ENCODE data around the gene PPP1R9A.

The PPP1R9A gene

DNA sequence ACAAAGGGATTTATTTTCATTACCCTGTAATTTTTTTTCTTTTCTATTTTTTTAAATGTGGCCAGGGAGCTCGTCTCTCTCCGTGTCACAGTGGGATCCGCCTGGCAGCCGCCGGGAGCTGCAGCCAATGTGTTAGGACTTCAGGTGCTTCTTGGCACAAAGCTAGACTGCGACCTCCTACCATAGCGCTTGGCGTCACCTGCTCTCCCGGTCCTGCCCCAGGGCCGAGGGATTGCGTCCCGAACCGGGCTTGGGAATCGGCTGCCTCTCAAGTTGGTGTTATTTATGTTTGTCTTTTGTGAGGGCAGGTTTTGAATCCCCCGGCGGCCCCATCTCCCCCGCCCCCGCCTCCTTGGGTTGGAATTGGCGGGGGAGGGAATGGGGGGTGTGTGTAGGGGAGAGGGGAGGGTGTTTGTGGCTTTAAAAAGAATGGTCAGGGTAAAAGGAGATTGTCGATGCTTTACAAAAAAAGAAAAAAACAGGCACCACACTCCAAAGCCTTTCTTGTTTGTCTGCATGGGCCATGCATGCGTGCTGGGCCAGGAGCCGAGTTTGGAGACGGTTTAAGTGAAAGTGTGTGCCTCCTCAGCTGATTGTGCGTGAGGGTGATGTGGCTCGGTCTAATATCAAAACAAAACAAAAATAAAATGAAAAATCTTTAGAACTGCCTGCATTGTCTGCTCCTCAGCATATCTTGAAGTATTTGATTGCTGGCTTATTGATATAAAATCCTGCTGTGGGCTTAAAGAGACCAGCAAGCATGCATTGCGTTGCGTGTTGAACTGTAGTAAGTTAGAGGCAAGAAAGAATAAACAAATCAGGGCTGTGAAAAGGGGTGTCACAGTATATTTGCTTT, 1.2 kb downstream of the PPP1R9A start:
- Histone ChIP-seq H3K9me2 (replicated peaks; ENCODE audit: control insufficient read depth, low read length) (no peaks in the 10 kb centered on the region), H3K27me3 (ENCODE audit: control insufficient read depth, low read length) (no peaks in the 10 kb centered on the region), H3K4me3 (ENCODE audit: low read length) (no peak overlapping the region), H3K79me2 (ENCODE audit: control insufficient read depth, low read length) (no peaks in the 10 kb centered on the region), H4K20me1 (ENCODE audit: control insufficient read depth, insufficient read depth, low read depth, low read length) (no peaks in the 10 kb centered on the region), H3K9me3 (ENCODE audit: control insufficient read depth, insufficient read depth, low read length) (no peaks in the 10 kb centered on the region), H3K27ac (ENCODE audit: low read depth, low read length) (no peak overlapping the region), H3K36me3 (ENCODE audit: control insufficient read depth, low read length) (no peaks in the 10 kb centered on the region), H3K4me2 (ENCODE audit: low read length) (no peak overlapping the region), H3F3A (ENCODE audit: control insufficient read depth, insufficient read depth) (no peaks in the 10 kb centered on the region), H3K4me1 (ENCODE audit: control insufficient read depth, low read length) (no peaks in the 10 kb centered on the region)
- TF ChIP-seq EZH2phosphoT487 (IDR thresholded peaks at IDR 0.05; ENCODE audit: borderline replicate concordance, low read length) = no peak
- TF ChIP-seq CTCF (IDR thresholded peaks at IDR 0.05; ENCODE audit: low read depth, low read length, poor library complexity, severe bottlenecking) = no peak

DNA sequence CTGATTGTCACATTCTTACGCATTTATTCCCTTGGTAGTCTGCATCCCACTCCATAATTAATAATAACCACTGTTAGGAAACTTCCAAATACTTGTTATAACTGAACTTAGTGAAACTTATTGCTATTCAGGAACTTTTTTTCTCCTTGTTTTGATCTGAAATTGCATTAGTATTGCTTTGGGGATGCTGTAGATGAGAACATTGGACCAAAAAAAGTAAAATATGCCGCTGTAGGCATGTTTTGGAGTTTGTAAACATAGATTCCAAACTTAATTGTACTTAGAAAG, 1.7 kb downstream of the PPP1R9A start:
- no peaks in the 10 kb centered on the region for H3K9me3 ChIP-seq (ENCODE audit: control insufficient read depth, insufficient read depth, low read length)
- no peaks in the 10 kb centered on the region for H3K4me1 ChIP-seq (ENCODE audit: control insufficient read depth, low read length)
- no peaks in the 10 kb centered on the region for H4K20me1 ChIP-seq (ENCODE audit: control insufficient read depth, insufficient read depth, low read depth, low read length)
- no peak overlapping the region for H3K4me2 ChIP-seq (ENCODE audit: low read length)
- no peaks in the 10 kb centered on the region for H3K9me2 ChIP-seq (replicated peaks; ENCODE audit: control insufficient read depth, low read length)
- TF ChIP-seq CTCF (IDR thresholded peaks at IDR 0.05; ENCODE audit: low read depth, low read length, poor library complexity, severe bottlenecking) (no peak), EZH2phosphoT487 (IDR thresholded peaks at IDR 0.05; ENCODE audit: borderline replicate concordance, low read length) (no peak)
- no peaks in the 10 kb centered on the region for H3K27me3 ChIP-seq (ENCODE audit: control insufficient read depth, low read length)
- no peaks in the 10 kb centered on the region for H3F3A ChIP-seq (ENCODE audit: control insufficient read depth, insufficient read depth)
- no peak overlapping the region for H3K4me3 ChIP-seq (ENCODE audit: low read length)
- H3K79me2 ChIP-seq (ENCODE audit: control insufficient read depth, low read length) = no peaks in the 10 kb centered on the region
- H3K36me3 ChIP-seq (ENCODE audit: control insufficient read depth, low read length) = no peaks in the 10 kb centered on the region
- no peak overlapping the region for H3K27ac ChIP-seq (ENCODE audit: low read depth, low read length)

DNA sequence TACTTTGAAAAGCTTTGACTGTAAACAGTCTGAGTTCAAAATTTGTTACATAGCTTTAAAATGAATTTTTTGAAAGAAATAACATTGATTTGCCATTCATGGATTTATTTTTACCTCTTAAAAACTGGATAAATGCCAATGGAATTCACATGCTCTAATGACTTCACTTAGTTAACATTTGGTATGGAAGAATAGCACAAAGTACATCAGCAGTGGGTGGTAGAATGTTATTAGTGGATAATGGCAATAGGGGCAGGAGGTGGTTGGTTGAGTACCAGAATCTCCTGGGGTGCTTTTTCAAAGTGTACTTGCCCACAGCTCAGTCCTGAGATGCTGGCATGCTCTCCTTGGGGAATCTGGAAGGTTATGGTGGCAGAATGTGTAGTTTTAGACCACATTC, 4.7 kb downstream of the PPP1R9A start:
- Histone ChIP-seq H3K9me2 (replicated peaks; ENCODE audit: control insufficient read depth, low read length) (no peaks in the 10 kb centered on the region), H3K4me1 (ENCODE audit: control insufficient read depth, low read length) (no peaks in the 10 kb centered on the region), H3K9me3 (ENCODE audit: control insufficient read depth, insufficient read depth, low read length) (no peaks in the 10 kb centered on the region), H3K36me3 (ENCODE audit: control insufficient read depth, low read length) (no peaks in the 10 kb centered on the region), H3K27me3 (ENCODE audit: control insufficient read depth, low read length) (no peaks in the 10 kb centered on the region), H3K27ac (ENCODE audit: low read depth, low read length) (no peak overlapping the region), H3K4me3 (ENCODE audit: low read length) (no peak overlapping the region), H3K4me2 (ENCODE audit: low read length) (no peak overlapping the region), H3K79me2 (ENCODE audit: control insufficient read depth, low read length) (no peaks in the 10 kb centered on the region), H4K20me1 (ENCODE audit: control insufficient read depth, insufficient read depth, low read depth, low read length) (no peaks in the 10 kb centered on the region), H3F3A (ENCODE audit: control insufficient read depth, insufficient read depth) (no peaks in the 10 kb centered on the region)
- no peak for TF ChIP-seq EZH2phosphoT487 (IDR thresholded peaks at IDR 0.05; ENCODE audit: borderline replicate concordance, low read length)
- TF ChIP-seq CTCF (IDR thresholded peaks at IDR 0.05; ENCODE audit: low read depth, low read length, poor library complexity, severe bottlenecking) = no peak

All from DOHH2 (cell line).